Natural killer cell treated with Interleukin-12 subunit alpha and Interleukin-12 subunit beta and Interleukin-15 and Interleukin-18, amount 100 ng/mL, for 72 hours (primary cell): Measurements from ENCODE around the gene CHD3. TPM values are rescaled to one million over a fixed set of nuclear protein-coding genes. Genes with fewer than 3 reads are reported as not detected.

Experiments
- ATAC-seq, 2 donors: fragments of 150-1000 bp; cut with Tn5 transposase in 1 of 2; sonication (Bioruptor Pico), chemical (Tn5 transposase) in 1 of 2; 2 replicates each; pipeline ENCODE4 v1.10.0; 2021
- DNase-seq: peaks from one replicate; pipeline ENCODE4 v3.0.0; 2022; ENCODE audit warnings: low spot score
- H3K27ac Mint-ChIP-seq, 2 donors: 1 replicate in 1 of 2; 2 replicates in 1 of 2; pipeline ENCODE4 v1.8.0; 2022; ENCODE audit warnings: mixed read lengths in 2 of 2, mild to moderate bottlenecking in 1 of 2, moderate library complexity in 1 of 2
- H3K27me3 Mint-ChIP-seq, 2 donors: 1 replicate in 1 of 2; 2 replicates in 1 of 2; pipeline ENCODE4 v1.8.0; 2022; ENCODE audit warnings: mixed read lengths in 2 of 2
- H3K36me3 Mint-ChIP-seq: one replicate; pipeline ENCODE4 v1.8.0; 2022; ENCODE audit warnings: mixed read lengths
- H3K4me1 Mint-ChIP-seq, 2 donors: 1 replicate in 1 of 2; 2 replicates in 1 of 2; pipeline ENCODE4 v1.8.0; 2022; ENCODE audit warnings: low read depth in 2 of 2, mixed read lengths in 2 of 2, mild to moderate bottlenecking in 1 of 2
- H3K4me3 Mint-ChIP-seq: one replicate; pipeline ENCODE4 v1.8.0; 2022; ENCODE audit warnings: mixed read lengths
- H3K9me3 Mint-ChIP-seq: 2 replicates; pipeline ENCODE4 v1.8.0; 2022; ENCODE audit warnings: mixed read lengths
- total RNA-seq, 2 donors: library from RNA; stranded (reverse); gene quantifications; one replicate each; pipeline ENCODE4 v1.2.3, GENCODE V29; 2022

CHD3 gene
- total RNA-seq, 2 donors from 2014 or later, result 106 to 192 TPM

DNA sequence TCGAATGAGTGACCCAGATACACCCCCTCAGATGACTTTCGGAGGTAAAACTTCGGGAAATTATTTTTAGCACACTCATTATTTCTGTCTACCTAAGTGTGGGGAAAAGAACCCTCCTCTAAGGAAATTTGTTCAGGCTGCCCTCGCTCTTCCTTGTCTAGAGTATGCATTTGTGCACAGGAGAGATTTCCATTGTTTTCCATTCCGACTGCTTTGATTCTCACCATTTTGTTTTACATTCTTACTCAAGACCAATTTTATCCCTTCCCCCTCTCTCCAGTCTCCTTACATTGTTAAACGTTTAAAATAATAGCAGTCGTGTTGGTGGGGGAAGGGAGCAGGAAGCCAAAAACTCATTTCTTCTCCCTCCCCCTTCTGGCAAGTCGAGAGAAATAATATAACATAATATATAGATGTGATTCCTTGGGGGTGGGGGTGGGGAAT, 1.5 kb upstream of the CHD3 start:
- Mint-ChIP-seq H3K36me3 (peaks cover 6% of the 10 kb centered on the region), H3K27ac (no peak overlapping the region), H3K27me3 (no peaks in the 10 kb centered on the region), H3K4me3 (no peak overlapping the region), H3K4me1 (peaks cover 0 to 6% of the 10 kb centered on the region in 2 donors), H3K9me3 (no peaks in the 10 kb centered on the region)
- no peak for ATAC-seq
- DNase-seq, result no peak

DNA sequence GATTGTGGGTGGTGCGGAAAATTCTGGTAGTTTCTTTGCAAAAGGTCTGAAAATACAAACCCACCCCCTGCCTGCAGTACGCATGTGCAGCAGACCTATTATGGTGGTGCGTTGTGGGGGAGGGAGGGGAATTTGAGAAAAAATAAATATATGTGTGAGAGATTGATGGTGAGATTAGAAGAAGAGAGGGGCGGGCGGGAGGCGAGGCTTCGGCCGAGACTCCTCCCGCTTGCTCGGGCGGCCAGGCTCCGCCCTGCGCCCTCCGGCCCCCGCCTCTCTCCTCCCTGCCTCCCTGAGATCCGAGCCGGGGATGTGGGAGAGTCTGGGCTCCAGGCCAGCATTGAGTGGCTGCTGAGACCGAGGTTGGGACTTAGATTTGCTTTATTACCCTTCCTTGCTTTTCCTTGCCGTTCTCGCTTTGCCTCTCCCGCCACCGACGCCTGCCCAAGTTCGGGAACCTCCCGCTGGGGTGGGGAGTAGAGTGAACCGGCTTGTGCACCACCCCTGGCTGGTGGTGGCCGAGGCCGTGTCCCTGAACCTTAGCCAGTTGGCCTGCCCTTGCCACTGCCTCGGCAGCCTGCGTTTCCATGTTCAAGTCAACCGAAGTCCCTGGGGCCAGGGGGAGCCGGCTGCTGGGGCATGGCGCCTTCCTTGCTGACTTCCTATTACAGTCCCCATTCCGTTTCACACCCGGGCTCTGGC, 956 bp upstream of the CHD3 start:
- Mint-ChIP-seq H3K4me3 (no peak overlapping the region), H3K27ac (no peak overlapping the region), H3K27me3 (no peaks in the 10 kb centered on the region), H3K4me1 (peaks cover 0 to 6% of the 10 kb centered on the region in 2 donors), H3K36me3 (peaks cover 6% of the 10 kb centered on the region), H3K9me3 (no peaks in the 10 kb centered on the region)
- DNase-seq, result peak; percentile 85
- peak; percentile 87 to 88 for ATAC-seq

DNA sequence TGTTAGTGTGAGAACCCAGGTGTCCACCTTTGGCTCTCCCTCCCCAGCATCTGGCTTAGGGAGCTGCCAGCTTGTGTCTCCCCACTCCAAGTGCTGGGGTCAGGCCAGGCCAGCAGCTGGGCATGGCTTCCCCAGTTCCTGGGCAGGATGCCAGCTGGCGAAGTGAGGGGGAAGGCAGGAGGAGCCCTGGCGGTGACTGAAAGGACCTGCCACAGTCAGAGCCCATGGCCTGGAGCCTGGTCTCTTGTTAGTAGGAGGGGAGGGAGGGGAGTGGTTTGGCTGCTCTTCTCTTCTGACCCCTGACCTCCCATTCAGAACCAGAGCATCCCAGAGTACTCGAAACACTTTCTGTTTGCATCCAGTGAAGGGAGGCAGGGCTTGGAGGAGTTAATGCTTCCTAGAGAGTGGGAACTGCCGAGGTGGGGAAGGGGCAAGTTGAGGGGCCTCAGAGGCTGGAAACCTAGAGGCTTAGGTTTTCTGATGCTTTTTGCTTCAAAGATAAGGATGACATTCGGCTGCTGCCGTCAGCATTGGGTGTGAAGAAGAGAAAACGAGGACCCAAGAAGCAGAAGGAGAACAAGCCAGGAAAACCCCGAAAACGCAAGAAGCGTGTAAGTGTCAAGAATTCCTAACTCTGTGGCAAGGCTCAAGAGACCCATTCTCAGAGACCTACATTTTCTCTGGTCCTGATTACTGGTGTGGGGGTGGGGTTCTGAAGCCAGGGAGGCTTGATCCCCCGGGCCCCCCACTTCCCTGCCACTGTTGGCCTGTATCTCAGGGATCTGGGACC, 772 bp downstream of the CHD3 start:
- DNase-seq, result no peak
- Mint-ChIP-seq H3K4me3 (no peak overlapping the region), H3K4me1 (peaks cover 0 to 6% of the 10 kb centered on the region in 2 donors), H3K9me3 (no peaks in the 10 kb centered on the region), H3K36me3 (peaks cover 6% of the 10 kb centered on the region), H3K27ac (no peak overlapping the region), H3K27me3 (no peaks in the 10 kb centered on the region)
- no peak for ATAC-seq

DNA sequence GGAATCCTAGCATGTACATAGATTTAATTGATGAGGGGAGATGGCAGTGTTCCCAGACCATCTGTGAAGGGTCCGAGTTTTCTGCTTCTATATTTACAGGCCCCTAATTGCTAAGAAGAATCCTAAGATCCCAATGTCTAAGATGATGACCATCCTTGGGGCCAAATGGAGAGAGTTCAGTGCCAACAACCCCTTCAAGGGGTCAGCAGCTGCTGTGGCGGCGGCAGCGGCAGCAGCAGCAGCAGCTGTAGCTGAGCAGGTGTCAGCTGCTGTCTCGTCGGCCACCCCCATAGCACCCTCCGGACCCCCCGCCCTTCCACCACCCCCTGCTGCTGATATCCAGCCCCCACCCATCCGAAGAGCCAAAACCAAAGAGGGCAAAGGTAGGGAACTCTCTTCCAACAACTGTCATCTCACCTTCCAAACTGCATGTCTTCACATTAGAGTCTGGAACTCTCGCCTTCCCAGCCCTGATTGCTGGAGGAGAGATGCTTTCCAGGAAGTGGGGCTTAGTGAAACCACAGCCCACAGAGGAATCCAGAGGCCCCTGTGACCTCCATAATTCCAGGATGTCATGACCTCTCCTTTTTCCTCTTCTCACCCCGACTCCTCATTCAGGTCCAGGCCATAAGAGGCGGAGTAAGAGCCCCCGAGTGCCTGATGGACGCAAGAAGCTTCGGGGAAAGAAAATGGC, 4.7 kb downstream of the CHD3 start:
- no peak overlapping the region for H3K4me3 Mint-ChIP-seq
- H3K36me3 Mint-ChIP-seq, result peaks cover 36% of the 10 kb centered on the region
- ATAC-seq, result no peak
- H3K4me1 Mint-ChIP-seq, result peaks cover 0 to 17% of the 10 kb centered on the region in 2 donors
- H3K27ac Mint-ChIP-seq, result peak overlapping the region in 1 of 2 donors; percentile 56
- H3K27me3 Mint-ChIP-seq, result no peaks in the 10 kb centered on the region
- no peak for DNase-seq
- no peaks in the 10 kb centered on the region for H3K9me3 Mint-ChIP-seq

DNA sequence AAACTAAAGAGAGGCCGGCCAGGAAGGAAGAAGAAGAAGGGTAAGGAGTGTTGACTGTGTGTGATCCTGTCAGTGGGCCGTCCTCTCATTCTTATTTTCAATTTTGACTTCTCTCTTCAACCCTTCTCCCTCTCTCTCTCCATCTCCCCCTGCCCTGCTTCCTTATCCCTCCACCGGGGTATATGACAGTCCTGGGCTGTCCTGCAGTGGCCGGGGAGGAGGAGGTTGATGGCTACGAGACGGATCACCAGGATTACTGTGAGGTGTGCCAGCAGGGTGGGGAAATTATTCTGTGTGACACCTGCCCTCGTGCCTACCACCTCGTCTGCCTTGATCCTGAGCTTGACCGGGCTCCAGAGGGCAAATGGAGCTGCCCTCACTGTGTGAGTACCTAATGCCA, 5.6 kb downstream of the CHD3 start:
- Mint-ChIP-seq H3K36me3 (peaks cover 42% of the 10 kb centered on the region), H3K27me3 (no peaks in the 10 kb centered on the region), H3K4me3 (no peak overlapping the region), H3K4me1 (peaks cover 0 to 17% of the 10 kb centered on the region in 2 donors), H3K9me3 (no peaks in the 10 kb centered on the region), H3K27ac (peak overlapping the region in 1 of 2 donors; percentile 26)
- no peak for DNase-seq
- no peak for ATAC-seq

DNA sequence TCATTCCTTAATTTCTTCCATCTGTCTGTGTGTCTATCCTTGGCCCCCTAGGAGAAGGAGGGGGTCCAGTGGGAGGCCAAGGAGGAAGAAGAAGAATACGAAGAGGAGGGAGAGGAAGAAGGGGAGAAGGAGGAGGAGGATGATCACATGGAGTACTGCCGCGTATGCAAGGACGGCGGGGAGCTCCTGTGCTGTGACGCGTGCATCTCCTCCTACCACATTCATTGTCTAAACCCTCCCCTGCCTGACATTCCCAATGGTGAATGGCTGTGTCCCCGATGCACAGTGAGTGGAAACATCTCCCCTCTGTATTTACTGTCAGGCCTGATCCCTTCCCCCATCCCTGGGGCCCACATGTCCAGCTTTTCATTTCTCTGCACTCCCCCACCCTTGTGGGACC, 6.3 kb downstream of the CHD3 start:
- H3K9me3 Mint-ChIP-seq, result no peaks in the 10 kb centered on the region
- ATAC-seq (no peak), DNase-seq (no peak)
- peaks cover 0 to 17% of the 10 kb centered on the region in 2 donors for H3K4me1 Mint-ChIP-seq
- H3K27me3 Mint-ChIP-seq, result no peaks in the 10 kb centered on the region
- H3K4me3 Mint-ChIP-seq, result no peak overlapping the region
- peaks cover 47% of the 10 kb centered on the region for H3K36me3 Mint-ChIP-seq
- peak overlapping the region in 1 of 2 donors; percentile 26 for H3K27ac Mint-ChIP-seq

DNA sequence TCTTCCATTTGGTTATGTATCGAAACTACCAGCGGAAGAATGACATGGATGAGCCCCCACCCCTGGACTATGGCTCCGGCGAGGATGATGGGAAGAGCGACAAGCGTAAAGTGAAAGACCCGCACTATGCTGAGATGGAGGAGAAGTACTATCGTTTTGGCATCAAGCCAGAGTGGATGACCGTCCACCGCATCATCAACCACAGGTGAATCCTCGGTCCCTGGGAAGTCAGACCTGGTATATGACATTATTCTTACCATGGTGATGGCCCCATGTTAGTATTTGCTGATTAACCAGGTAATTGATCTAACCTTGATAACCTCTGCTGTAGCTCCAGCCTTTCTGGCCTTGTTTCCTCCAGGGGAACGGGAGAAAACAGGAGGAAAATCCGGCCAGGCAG, 8.5 kb downstream of the CHD3 start:
- H3K4me1 Mint-ChIP-seq, result peaks cover 0 to 17% of the 10 kb centered on the region in 2 donors
- no peaks in the 10 kb centered on the region for H3K9me3 Mint-ChIP-seq
- peaks cover 42% of the 10 kb centered on the region for H3K36me3 Mint-ChIP-seq
- peak overlapping the region in 1 of 2 donors; percentile 43 for H3K27ac Mint-ChIP-seq
- no peak for ATAC-seq
- H3K27me3 Mint-ChIP-seq, result no peaks in the 10 kb centered on the region
- no peak overlapping the region for H3K4me3 Mint-ChIP-seq
- DNase-seq, result no peak

DNA sequence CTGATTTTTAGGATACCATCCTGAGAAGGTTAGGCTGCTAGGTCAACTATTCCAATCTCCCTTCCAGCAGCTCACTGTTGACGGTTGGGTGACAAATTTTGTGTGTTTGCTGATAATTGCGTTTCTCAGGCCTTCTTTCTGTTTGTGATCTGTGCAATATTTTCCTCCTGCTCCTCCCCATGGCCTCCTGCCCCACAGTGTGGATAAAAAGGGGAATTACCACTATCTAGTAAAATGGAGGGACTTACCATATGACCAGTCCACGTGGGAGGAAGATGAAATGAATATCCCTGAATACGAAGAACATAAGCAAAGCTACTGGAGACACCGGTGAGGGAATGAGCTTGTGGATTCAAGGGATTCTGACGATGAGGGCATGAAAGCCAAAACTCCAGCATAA, 9.2 kb downstream of the CHD3 start:
- ATAC-seq (no peak), DNase-seq (no peak)
- H3K27me3 Mint-ChIP-seq, result no peaks in the 10 kb centered on the region
- no peak overlapping the region for H3K4me3 Mint-ChIP-seq
- H3K4me1 Mint-ChIP-seq, result peaks cover 0 to 17% of the 10 kb centered on the region in 2 donors
- peak overlapping the region in 1 of 2 donors; percentile 64 for H3K27ac Mint-ChIP-seq
- no peaks in the 10 kb centered on the region for H3K9me3 Mint-ChIP-seq
- peaks cover 46% of the 10 kb centered on the region for H3K36me3 Mint-ChIP-seq

DNA sequence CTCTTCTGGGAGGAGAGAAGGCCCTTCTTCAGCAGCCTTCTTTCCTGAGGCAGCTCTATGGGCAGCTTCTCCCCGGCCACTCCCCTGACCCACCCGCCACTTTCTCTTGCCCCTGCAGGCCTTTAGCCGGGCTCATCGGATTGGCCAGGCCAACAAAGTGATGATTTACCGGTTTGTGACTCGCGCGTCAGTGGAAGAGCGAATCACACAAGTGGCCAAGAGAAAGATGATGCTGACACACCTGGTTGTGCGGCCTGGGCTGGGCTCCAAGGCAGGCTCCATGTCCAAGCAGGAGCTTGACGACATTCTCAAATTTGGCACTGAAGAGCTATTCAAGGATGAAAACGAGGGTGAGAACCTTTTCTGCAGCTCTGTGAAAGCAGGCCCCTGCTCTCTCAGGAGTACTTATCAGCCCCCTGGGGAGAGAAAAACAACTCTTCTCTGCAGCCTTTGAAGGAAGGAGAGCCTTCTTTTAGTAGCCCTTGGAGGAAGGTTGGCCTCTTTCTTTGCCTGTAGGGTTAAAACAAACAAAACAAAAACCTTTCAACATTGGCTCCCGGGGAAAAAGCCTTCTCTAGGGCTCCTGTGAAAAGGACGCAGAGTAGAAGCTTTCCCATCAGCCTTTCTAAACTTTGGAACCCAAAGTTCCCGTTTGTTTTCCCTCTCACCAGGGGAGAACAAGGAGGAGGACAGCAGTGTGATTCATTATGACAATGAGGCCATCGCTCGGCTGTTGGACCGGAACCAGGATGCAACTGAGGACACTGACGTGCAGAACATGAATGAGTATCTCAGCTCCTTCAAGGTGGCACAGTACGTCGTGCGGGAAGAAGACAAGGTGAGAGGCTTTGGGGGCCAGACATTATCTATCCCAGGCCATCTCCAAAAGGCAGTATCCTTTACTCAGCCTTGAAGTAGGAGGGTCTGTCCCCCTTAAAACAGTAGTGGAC, 14.8 kb downstream of the CHD3 start:
- H3K27me3 Mint-ChIP-seq, result no peaks in the 10 kb centered on the region
- no peak overlapping the region for H3K4me3 Mint-ChIP-seq
- H3K27ac Mint-ChIP-seq, result no peak overlapping the region
- no peaks in the 10 kb centered on the region for H3K4me1 Mint-ChIP-seq
- no peak for DNase-seq
- H3K9me3 Mint-ChIP-seq, result no peaks in the 10 kb centered on the region
- peaks cover 30% of the 10 kb centered on the region for H3K36me3 Mint-ChIP-seq
- no peak for ATAC-seq

DNA sequence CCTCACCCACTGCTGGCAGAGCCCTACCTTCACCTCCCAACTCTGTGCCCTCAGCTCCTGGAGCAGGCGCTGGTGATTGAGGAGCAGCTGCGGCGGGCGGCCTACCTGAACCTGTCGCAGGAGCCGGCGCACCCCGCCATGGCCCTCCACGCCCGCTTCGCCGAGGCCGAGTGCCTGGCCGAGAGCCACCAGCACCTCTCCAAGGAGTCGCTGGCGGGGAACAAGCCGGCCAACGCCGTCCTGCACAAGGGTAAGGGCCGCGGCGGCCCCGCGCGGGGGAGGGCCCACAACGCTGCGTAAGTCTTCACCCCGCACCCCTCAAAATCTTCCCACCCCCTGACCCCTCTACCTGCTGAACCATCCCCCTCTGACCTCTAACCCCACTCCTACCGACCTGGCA, 20.5 kb downstream of the CHD3 start:
- Mint-ChIP-seq H3K9me3 (no peaks in the 10 kb centered on the region), H3K36me3 (peaks cover 29% of the 10 kb centered on the region), H3K27ac (no peak overlapping the region), H3K4me3 (no peak overlapping the region), H3K27me3 (no peaks in the 10 kb centered on the region), H3K4me1 (peaks cover 9% of the 10 kb centered on the region in 2 donors)
- ATAC-seq, result no peak
- no peak for DNase-seq

DNA sequence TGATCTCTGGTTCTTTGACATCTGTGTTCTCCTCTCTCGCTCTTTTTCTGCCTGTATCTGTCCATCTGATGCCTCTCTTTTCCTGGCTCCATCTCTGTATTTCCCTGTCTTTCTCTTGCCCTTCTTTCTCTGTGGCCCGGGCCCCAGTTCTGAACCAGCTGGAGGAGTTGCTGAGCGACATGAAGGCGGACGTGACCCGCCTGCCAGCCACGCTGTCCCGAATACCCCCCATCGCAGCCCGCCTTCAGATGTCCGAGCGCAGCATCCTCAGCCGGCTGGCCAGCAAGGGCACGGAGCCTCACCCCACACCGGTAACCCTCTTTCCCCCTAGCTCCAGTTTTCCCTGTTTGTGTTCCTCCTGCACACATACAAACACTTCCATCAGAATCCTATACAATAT, 21.7 kb downstream of the CHD3 start:
- H3K36me3 Mint-ChIP-seq, result peaks cover 22% of the 10 kb centered on the region
- peak overlapping the region in 1 of 2 donors; percentile 5 for H3K27ac Mint-ChIP-seq
- ATAC-seq (no peak), DNase-seq (no peak)
- no peak overlapping the region for H3K4me3 Mint-ChIP-seq
- H3K9me3 Mint-ChIP-seq, result no peaks in the 10 kb centered on the region
- no peaks in the 10 kb centered on the region for H3K27me3 Mint-ChIP-seq
- peaks cover 16 to 17% of the 10 kb centered on the region in 2 donors for H3K4me1 Mint-ChIP-seq

DNA sequence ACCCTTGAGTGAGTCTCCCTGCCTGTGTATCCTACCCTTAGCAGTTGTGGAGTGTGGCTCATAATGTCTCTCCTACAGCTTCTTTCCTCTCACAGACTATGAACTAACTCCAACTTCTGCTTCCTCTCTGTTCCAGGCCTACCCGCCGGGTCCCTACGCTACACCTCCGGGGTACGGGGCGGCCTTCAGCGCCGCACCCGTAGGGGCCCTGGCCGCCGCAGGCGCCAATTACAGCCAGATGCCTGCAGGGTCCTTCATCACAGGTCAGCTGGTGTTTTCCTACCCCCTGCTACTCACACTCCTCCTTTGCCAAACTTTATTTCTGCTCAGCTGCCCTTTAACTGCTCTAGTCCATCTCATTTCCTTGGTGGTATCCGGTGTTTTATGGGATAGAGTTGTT, 22.1 kb downstream of the CHD3 start:
- peaks cover 17 to 18% of the 10 kb centered on the region in 2 donors for H3K4me1 Mint-ChIP-seq
- ATAC-seq, result no peak
- DNase-seq, result no peak
- peaks cover 22% of the 10 kb centered on the region for H3K36me3 Mint-ChIP-seq
- H3K4me3 Mint-ChIP-seq, result no peak overlapping the region
- peak overlapping the region; percentile 5 to 6 for H3K27ac Mint-ChIP-seq
- H3K27me3 Mint-ChIP-seq, result no peaks in the 10 kb centered on the region
- no peaks in the 10 kb centered on the region for H3K9me3 Mint-ChIP-seq

DNA sequence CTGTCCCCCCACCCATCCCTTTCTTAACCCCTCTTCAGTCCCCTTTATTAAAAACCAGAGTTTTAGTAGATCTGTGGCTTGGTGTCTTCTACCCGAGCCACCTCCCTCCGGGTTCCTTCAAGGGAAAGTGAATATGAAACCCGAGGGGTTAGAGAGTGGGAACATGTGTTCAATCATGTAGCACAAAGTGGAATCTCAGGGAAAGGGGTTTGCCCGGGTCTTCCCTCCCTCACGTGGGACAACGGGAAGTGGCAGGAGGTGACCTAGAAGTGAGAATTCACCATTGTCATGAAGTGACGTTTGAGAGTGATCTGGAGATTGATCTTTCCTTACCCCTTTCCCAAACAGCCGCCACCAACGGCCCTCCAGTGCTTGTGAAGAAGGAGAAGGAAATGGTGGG, 22.5 kb downstream of the CHD3 start:
- Mint-ChIP-seq H3K27me3 (no peaks in the 10 kb centered on the region), H3K4me3 (no peak overlapping the region), H3K27ac (peak overlapping the region in 1 of 2 donors; percentile 6), H3K36me3 (peaks cover 22% of the 10 kb centered on the region), H3K9me3 (no peaks in the 10 kb centered on the region), H3K4me1 (peaks cover 17 to 18% of the 10 kb centered on the region in 2 donors)
- ATAC-seq (no peak), DNase-seq (no peak)
